ENCODE results near the gene FAM53B. TPM values are rescaled to one million over a fixed set of nuclear protein-coding genes. Genes with fewer than 3 reads are reported as not detected.

The FAM53B gene
- total and polyA plus RNA-seq, 4 experiments from 2014 or later: 7.3 to 60.7 (median 49.9) TPM

GRCh38 chr10:124711145-124711544 lies 33.0 kb downstream of the FAM53B start:
- Mint-ChIP-seq H3K9me3 (no peaks in the 10 kb centered on the region), H3K27me3 (no peaks in the 10 kb centered on the region), H3K4me1 (peaks cover 78 to 93% (median 84%) of the 10 kb centered on the region in 4 donors), H3K27ac (peak overlapping the region; percentile 16 to 97 (median 88)), H3K36me3 (peaks cover 11 to 25% of the 10 kb centered on the region in 2 donors), H3K4me3 (peak overlapping the region in 2 of 8 donors; percentile 12 to 39)
- intact Hi-C loops (cut with micrococcal nuclease): no loop called here
- CTCF ChIA-PET (ENCODE audit: partially characterized antibody): no interaction called here
- POLR2A ChIA-PET (ENCODE audit: partially characterized antibody): no interaction called here
- no peaks in the 10 kb centered on the region for H3K9me3 ChIP-seq (ENCODE audit: control insufficient read depth in 1 of 2, low read length in 2 of 2)
- no peaks in the 10 kb centered on the region for H3K27me3 ChIP-seq (ENCODE audit: insufficient read depth, low read length)
- DNase-seq: peak in 1 of 5 donors; percentile 4
- no peak overlapping the region for H3K4me3 ChIP-seq (ENCODE audit: low read length in 2 of 2)
- peaks cover 97% of the 10 kb centered on the region for H3K4me1 ChIP-seq (ENCODE audit: insufficient read depth, low read length)
- peaks cover under 1% of the 10 kb centered on the region for H3K36me3 ChIP-seq (ENCODE audit: insufficient read depth, low read length)
- H3K27ac ChIP-seq (ENCODE audit: low read depth, low read length): peak overlapping the region; percentile 90

GRCh38 chr10:124710266-124710881 lies 33.8 kb downstream of the FAM53B start:
- intact Hi-C loops (cut with micrococcal nuclease): no loop called here
- Histone ChIP-seq H3K27me3 (ENCODE audit: insufficient read depth, low read length) (no peaks in the 10 kb centered on the region), H3K27ac (ENCODE audit: low read depth, low read length) (peak overlapping the region; percentile 90), H3K4me3 (ENCODE audit: low read length in 2 of 2) (no peak overlapping the region), H3K9me3 (ENCODE audit: control insufficient read depth in 1 of 2, low read length in 2 of 2) (no peaks in the 10 kb centered on the region), H3K4me1 (ENCODE audit: insufficient read depth, low read length) (peaks cover 97% of the 10 kb centered on the region), H3K36me3 (ENCODE audit: insufficient read depth, low read length) (peaks cover 8% of the 10 kb centered on the region)
- Mint-ChIP-seq H3K27ac (peak overlapping the region; percentile 88 to 97 (median 93)), H3K36me3 (peaks cover 11 to 30% of the 10 kb centered on the region in 2 donors), H3K9me3 (no peaks in the 10 kb centered on the region), H3K27me3 (no peaks in the 10 kb centered on the region), H3K4me3 (peak overlapping the region in 3 of 8 donors; percentile 17 to 66 (median 39)), H3K4me1 (peaks cover 76 to 93% (median 84%) of the 10 kb centered on the region in 4 donors)
- DNase-seq: no peak
- ChIA-PET POLR2A (ENCODE audit: partially characterized antibody) (interaction anchor here (0.7 to 15.3 kb wide), 7 partner anchors 8 to 35 kb away, joined by 3 to 544 read pairs (median 5); no protein-coding TSS in a partner anchor), CTCF (ENCODE audit: partially characterized antibody) (interaction anchor here (0.7 to 11.1 kb wide), 3 partner anchors 5 to 32 kb away, joined by 3 to 201 read pairs (median 50); no protein-coding TSS in a partner anchor)

GRCh38 chr10:124709861-124710260 lies 34.3 kb downstream of the FAM53B start:
- H3K27ac Mint-ChIP-seq: peak overlapping the region; percentile 74 to 97 (median 93)
- ChIA-PET CTCF (ENCODE audit: partially characterized antibody) (interaction anchor here (0.7 to 11.1 kb wide), 3 partner anchors 6 to 31 kb away, joined by 3 to 201 read pairs (median 50); no protein-coding TSS in a partner anchor), POLR2A (ENCODE audit: partially characterized antibody) (interaction anchor here (0.7 to 15.3 kb wide), 7 partner anchors 8 to 34 kb away, joined by 3 to 544 read pairs (median 5); no protein-coding TSS in a partner anchor)
- H3K4me1 ChIP-seq (ENCODE audit: insufficient read depth, low read length): peaks cover 97% of the 10 kb centered on the region
- intact Hi-C loops (cut with micrococcal nuclease): loop anchor here (1.0 kb wide), 1 partner anchor 8 kb away; no protein-coding TSS in a partner anchor
- peaks cover 13% of the 10 kb centered on the region for H3K36me3 ChIP-seq (ENCODE audit: insufficient read depth, low read length)
- H3K27me3 ChIP-seq (ENCODE audit: insufficient read depth, low read length): no peaks in the 10 kb centered on the region
- H3K36me3 Mint-ChIP-seq: peaks cover 14 to 33% of the 10 kb centered on the region in 2 donors
- H3K4me3 Mint-ChIP-seq: peak overlapping the region in 3 of 8 donors; percentile 11 to 39 (median 22)
- no peak for DNase-seq
- no peaks in the 10 kb centered on the region for H3K27me3 Mint-ChIP-seq
- H3K27ac ChIP-seq (ENCODE audit: low read depth, low read length): peak overlapping the region; percentile 90
- H3K9me3 ChIP-seq (ENCODE audit: control insufficient read depth in 1 of 2, low read length in 2 of 2): no peaks in the 10 kb centered on the region
- H3K9me3 Mint-ChIP-seq: no peaks in the 10 kb centered on the region
- peaks cover 75 to 93% (median 84%) of the 10 kb centered on the region in 4 donors for H3K4me1 Mint-ChIP-seq
- no peak overlapping the region for H3K4me3 ChIP-seq (ENCODE audit: low read length in 2 of 2)

GRCh38 chr10:124708922-124709520 lies 35.2 kb downstream of the FAM53B start:
- H3K36me3 Mint-ChIP-seq: peaks cover 21 to 41% of the 10 kb centered on the region in 2 donors
- peaks cover 78 to 93% (median 86%) of the 10 kb centered on the region in 4 donors for H3K4me1 Mint-ChIP-seq
- no peaks in the 10 kb centered on the region for H3K27me3 Mint-ChIP-seq
- no peaks in the 10 kb centered on the region for H3K9me3 ChIP-seq (ENCODE audit: control insufficient read depth in 1 of 2, low read length in 2 of 2)
- H3K4me1 ChIP-seq (ENCODE audit: insufficient read depth, low read length): peaks cover 97% of the 10 kb centered on the region
- ChIA-PET POLR2A (ENCODE audit: partially characterized antibody) (interaction anchor here (1.0 to 15.3 kb wide), 10 partner anchors 12 to 72 kb away, joined by 4 to 544 read pairs (median 16); no protein-coding TSS in a partner anchor), CTCF (ENCODE audit: partially characterized antibody) (interaction anchor here (1.0 to 11.1 kb wide), 9 partner anchors 7 to 65 kb away, joined by 3 to 201 read pairs (median 11); no protein-coding TSS in a partner anchor)
- peaks cover 18% of the 10 kb centered on the region for H3K36me3 ChIP-seq (ENCODE audit: insufficient read depth, low read length)
- H3K4me3 Mint-ChIP-seq: peak overlapping the region in 7 of 8 donors; percentile 40 to 77 (median 57)
- no peak overlapping the region for H3K4me3 ChIP-seq (ENCODE audit: low read length in 2 of 2)
- no peaks in the 10 kb centered on the region for H3K27me3 ChIP-seq (ENCODE audit: insufficient read depth, low read length)
- peak overlapping the region; percentile 90 to 97 (median 95) for H3K27ac Mint-ChIP-seq
- intact Hi-C loops (cut with micrococcal nuclease): loop anchor here (1.0 kb wide), 1 partner anchor 9 kb away; no protein-coding TSS in a partner anchor
- peak in 1 of 5 donors; percentile 53 for DNase-seq
- peak overlapping the region; percentile 90 for H3K27ac ChIP-seq (ENCODE audit: low read depth, low read length)
- H3K9me3 Mint-ChIP-seq: no peaks in the 10 kb centered on the region

GRCh38 chr10:124708246-124708779 lies 35.9 kb downstream of the FAM53B start:
- Histone ChIP-seq H3K4me3 (ENCODE audit: low read length in 2 of 2) (no peak overlapping the region), H3K27me3 (ENCODE audit: insufficient read depth, low read length) (no peaks in the 10 kb centered on the region), H3K27ac (ENCODE audit: low read depth, low read length) (peak overlapping the region; percentile 90), H3K4me1 (ENCODE audit: insufficient read depth, low read length) (peaks cover 97% of the 10 kb centered on the region), H3K36me3 (ENCODE audit: insufficient read depth, low read length) (peaks cover 18% of the 10 kb centered on the region), H3K9me3 (ENCODE audit: control insufficient read depth in 1 of 2, low read length in 2 of 2) (no peaks in the 10 kb centered on the region)
- ChIA-PET CTCF (ENCODE audit: partially characterized antibody) (interaction anchor here (1.0 to 11.1 kb wide), 12 partner anchors 8 to 64 kb away, joined by 3 to 201 read pairs (median 6); no protein-coding TSS in a partner anchor), POLR2A (ENCODE audit: partially characterized antibody) (interaction anchor here (1.0 to 15.3 kb wide), 10 partner anchors 11 to 72 kb away, joined by 4 to 544 read pairs (median 16); no protein-coding TSS in a partner anchor)
- H3K27ac Mint-ChIP-seq: peak overlapping the region; percentile 90 to 97 (median 95)
- intact Hi-C loops (cut with micrococcal nuclease): no loop called here
- peaks cover 22 to 45% of the 10 kb centered on the region in 2 donors for H3K36me3 Mint-ChIP-seq
- no peaks in the 10 kb centered on the region for H3K9me3 Mint-ChIP-seq
- H3K4me3 Mint-ChIP-seq: peak overlapping the region in 7 of 8 donors; percentile 43 to 84 (median 60)
- DNase-seq: peak in 1 of 5 donors; percentile 11
- peaks cover 77 to 93% (median 86%) of the 10 kb centered on the region in 4 donors for H3K4me1 Mint-ChIP-seq
- H3K27me3 Mint-ChIP-seq: no peaks in the 10 kb centered on the region

GRCh38 chr10:124707551-124707950 lies 36.6 kb downstream of the FAM53B start:
- Mint-ChIP-seq H3K27ac (peak overlapping the region; percentile 86 to 97 (median 95)), H3K27me3 (no peaks in the 10 kb centered on the region), H3K36me3 (peaks cover 22 to 42% of the 10 kb centered on the region in 2 donors)

More at GRCh38 chr10:124707551-124707950, 36.6 kb downstream of the FAM53B start:
- Histone ChIP-seq H3K4me3 (ENCODE audit: low read length in 2 of 2) (no peak overlapping the region), H3K4me1 (ENCODE audit: insufficient read depth, low read length) (peaks cover 97% of the 10 kb centered on the region), H3K27me3 (ENCODE audit: insufficient read depth, low read length) (no peaks in the 10 kb centered on the region), H3K9me3 (ENCODE audit: control insufficient read depth in 1 of 2, low read length in 2 of 2) (no peaks in the 10 kb centered on the region), H3K36me3 (ENCODE audit: insufficient read depth, low read length) (peaks cover 18% of the 10 kb centered on the region), H3K27ac (ENCODE audit: low read depth, low read length) (peak overlapping the region; percentile 90)
- ChIA-PET CTCF (ENCODE audit: partially characterized antibody) (interaction anchor here (0.8 to 11.1 kb wide), 13 partner anchors 8 to 169 kb away, joined by 3 to 201 read pairs (median 5); no protein-coding TSS in a partner anchor), POLR2A (ENCODE audit: partially characterized antibody) (interaction anchor here (0.8 to 15.3 kb wide), 10 partner anchors 10 to 71 kb away, joined by 3 to 544 read pairs (median 16); no protein-coding TSS in a partner anchor)
- intact Hi-C loops (cut with micrococcal nuclease): no loop called here
- DNase-seq: peak in 1 of 5 donors; percentile 12
- Mint-ChIP-seq H3K9me3 (no peaks in the 10 kb centered on the region), H3K4me1 (peaks cover 75 to 93% (median 86%) of the 10 kb centered on the region in 4 donors), H3K4me3 (peak overlapping the region in 7 of 8 donors; percentile 43 to 84 (median 60))

Measured in CD4-positive, alpha-beta memory T cell (primary cell).